ENCODE results near the gene SYVN1.

SYVN1 gene

GRCh38 chr11:65134240-65134951 is at the start of gene SYVN1 (continued):
- TF ChIP-seq, protein P1, sequence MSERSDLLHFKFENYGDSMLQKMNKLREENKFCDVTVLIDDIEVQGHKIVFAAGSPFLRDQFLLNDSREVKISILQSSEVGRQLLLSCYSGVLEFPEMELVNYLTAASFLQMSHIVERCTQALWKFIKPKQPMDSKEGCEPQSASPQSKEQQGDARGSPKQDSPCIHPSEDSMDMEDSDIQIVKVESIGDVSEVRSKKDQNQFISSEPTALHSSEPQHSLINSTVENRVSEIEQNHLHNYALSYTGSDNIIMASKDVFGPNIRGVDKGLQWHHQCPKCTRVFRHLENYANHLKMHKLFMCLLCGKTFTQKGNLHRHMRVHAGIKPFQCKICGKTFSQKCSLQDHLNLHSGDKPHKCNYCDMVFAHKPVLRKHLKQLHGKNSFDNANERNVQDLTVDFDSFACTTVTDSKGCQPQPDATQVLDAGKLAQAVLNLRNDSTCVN (tag by site-specific recombination; optimal IDR thresholded peaks at IDR 0.05): peak; percentile 89
- no peak for TF ChIP-seq ZNF513 (tag by site-specific recombination; IDR thresholded peaks at IDR 0.05)
- peak; percentile 94 for TF ChIP-seq ZFP69B (tag by site-specific recombination; IDR thresholded peaks at IDR 0.05)
- TF ChIP-seq SP7 (tag by site-specific recombination; IDR thresholded peaks at IDR 0.05): peak; percentile 80
- TF ChIP-seq, protein P2, sequence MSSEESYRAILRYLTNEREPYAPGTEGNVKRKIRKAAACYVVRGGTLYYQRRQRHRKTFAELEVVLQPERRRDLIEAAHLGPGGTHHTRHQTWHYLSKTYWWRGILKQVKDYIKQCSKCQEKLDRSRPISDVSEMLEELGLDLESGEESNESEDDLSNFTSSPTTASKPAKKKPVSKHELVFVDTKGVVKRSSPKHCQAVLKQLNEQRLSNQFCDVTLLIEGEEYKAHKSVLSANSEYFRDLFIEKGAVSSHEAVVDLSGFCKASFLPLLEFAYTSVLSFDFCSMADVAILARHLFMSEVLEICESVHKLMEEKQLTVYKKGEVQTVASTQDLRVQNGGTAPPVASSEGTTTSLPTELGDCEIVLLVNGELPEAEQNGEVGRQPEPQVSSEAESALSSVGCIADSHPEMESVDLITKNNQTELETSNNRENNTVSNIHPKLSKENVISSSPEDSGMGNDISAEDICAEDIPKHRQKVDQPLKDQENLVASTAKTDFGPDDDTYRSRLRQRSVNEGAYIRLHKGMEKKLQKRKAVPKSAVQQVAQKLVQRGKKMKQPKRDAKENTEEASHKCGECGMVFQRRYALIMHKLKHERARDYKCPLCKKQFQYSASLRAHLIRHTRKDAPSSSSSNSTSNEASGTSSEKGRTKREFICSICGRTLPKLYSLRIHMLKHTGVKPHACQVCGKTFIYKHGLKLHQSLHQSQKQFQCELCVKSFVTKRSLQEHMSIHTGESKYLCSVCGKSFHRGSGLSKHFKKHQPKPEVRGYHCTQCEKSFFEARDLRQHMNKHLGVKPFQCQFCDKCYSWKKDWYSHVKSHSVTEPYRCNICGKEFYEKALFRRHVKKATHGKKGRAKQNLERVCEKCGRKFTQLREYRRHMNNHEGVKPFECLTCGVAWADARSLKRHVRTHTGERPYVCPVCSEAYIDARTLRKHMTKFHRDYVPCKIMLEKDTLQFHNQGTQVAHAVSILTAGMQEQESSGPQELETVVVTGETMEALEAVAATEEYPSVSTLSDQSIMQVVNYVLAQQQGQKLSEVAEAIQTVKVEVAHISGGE (tag by site-specific recombination; conservative IDR thresholded peaks at IDR 0.05; ENCODE audit: low read depth): peak; percentile 89
- 0 out of 2 replicates have a peak, but pooled peaks have one; percentile 19 for TF ChIP-seq EGR2 (tag by site-specific recombination; IDR thresholded peaks at IDR 0.05; ENCODE audit: low read depth)
- peak; percentile 88 for TF ChIP-seq KLF17 (tag by site-specific recombination; IDR thresholded peaks at IDR 0.05)
- TF ChIP-seq ZSCAN30 (tag by site-specific recombination; IDR thresholded peaks at IDR 0.05): no peak
- TF ChIP-seq, protein P3, sequence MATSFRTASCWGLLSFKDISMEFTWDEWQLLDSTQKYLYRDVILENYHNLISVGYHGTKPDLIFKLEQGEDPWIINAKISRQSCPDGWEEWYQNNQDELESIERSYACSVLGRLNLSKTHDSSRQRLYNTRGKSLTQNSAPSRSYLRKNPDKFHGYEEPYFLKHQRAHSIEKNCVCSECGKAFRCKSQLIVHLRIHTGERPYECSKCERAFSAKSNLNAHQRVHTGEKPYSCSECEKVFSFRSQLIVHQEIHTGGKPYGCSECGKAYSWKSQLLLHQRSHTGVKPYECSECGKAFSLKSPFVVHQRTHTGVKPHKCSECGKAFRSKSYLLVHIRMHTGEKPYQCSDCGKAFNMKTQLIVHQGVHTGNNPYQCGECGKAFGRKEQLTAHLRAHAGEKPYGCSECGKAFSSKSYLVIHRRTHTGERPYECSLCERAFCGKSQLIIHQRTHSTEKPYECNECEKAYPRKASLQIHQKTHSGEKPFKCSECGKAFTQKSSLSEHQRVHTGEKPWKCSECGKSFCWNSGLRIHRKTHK (tag by site-specific recombination; IDR thresholded peaks at IDR 0.05): no peak
- TF ChIP-seq ZNF416 (tag by site-specific recombination; IDR thresholded peaks at IDR 0.05): no peak
- TF ChIP-seq ZBTB17 (tag by site-specific recombination; IDR thresholded peaks at IDR 0.05): 0 out of 2 replicates have a peak, but pooled peaks have one; percentile 39
- no peak for TF ChIP-seq ZNF792 (tag by site-specific recombination; IDR thresholded peaks at IDR 0.05)
- TF ChIP-seq ZNF16 (tag by site-specific recombination; IDR thresholded peaks at IDR 0.05; ENCODE audit: low read depth): no peak
- TF ChIP-seq ZNF501 (tag by site-specific recombination; IDR thresholded peaks at IDR 0.05): peak; percentile 74; the same call in 1 of the 2 replicates
- peak; percentile 55 for TF ChIP-seq ZNF600 (tag by site-specific recombination; IDR thresholded peaks at IDR 0.05)
- TF ChIP-seq, protein P4, sequence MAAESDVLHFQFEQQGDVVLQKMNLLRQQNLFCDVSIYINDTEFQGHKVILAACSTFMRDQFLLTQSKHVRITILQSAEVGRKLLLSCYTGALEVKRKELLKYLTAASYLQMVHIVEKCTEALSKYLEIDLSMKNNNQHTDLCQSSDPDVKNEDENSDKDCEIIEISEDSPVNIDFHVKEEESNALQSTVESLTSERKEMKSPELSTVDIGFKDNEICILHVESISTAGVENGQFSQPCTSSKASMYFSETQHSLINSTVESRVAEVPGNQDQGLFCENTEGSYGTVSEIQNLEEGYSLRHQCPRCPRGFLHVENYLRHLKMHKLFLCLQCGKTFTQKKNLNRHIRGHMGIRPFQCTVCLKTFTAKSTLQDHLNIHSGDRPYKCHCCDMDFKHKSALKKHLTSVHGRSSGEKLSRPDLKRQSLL (tag by site-specific recombination; IDR thresholded peaks at IDR 0.05): peak; percentile 52; the same call in 1 of the 2 replicates
- TF ChIP-seq ZIC2 (tag by site-specific recombination; IDR thresholded peaks at IDR 0.05): peak; percentile 55
- TF ChIP-seq IKZF3 (tag by site-specific recombination; IDR thresholded peaks at IDR 0.05): no peak
- peak; percentile 63 for TF ChIP-seq ZNF394 (tag by site-specific recombination; IDR thresholded peaks at IDR 0.05; ENCODE audit: borderline replicate concordance)
- TF ChIP-seq, protein P5, sequence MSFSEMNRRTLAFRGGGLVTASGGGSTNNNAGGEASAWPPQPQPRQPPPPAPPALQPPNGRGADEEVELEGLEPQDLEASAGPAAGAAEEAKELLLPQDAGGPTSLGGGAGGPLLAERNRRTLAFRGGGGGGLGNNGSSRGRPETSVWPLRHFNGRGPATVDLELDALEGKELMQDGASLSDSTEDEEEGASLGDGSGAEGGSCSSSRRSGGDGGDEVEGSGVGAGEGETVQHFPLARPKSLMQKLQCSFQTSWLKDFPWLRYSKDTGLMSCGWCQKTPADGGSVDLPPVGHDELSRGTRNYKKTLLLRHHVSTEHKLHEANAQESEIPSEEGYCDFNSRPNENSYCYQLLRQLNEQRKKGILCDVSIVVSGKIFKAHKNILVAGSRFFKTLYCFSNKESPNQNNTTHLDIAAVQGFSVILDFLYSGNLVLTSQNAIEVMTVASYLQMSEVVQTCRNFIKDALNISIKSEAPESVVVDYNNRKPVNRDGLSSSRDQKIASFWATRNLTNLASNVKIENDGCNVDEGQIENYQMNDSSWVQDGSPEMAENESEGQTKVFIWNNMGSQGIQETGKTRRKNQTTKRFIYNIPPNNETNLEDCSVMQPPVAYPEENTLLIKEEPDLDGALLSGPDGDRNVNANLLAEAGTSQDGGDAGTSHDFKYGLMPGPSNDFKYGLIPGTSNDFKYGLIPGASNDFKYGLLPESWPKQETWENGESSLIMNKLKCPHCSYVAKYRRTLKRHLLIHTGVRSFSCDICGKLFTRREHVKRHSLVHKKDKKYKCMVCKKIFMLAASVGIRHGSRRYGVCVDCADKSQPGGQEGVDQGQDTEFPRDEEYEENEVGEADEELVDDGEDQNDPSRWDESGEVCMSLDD (tag by site-specific recombination; IDR thresholded peaks at IDR 0.05): peak; percentile 97
- no peak for TF ChIP-seq TCF7L2 (IDR thresholded peaks at IDR 0.05; ENCODE audit: borderline replicate concordance, low read depth, low read length)
- TF ChIP-seq KLF8 (tag by site-specific recombination; IDR thresholded peaks at IDR 0.05): peak; percentile 83; the same call in 1 of the 2 replicates
- TF ChIP-seq ZXDB (tag by site-specific recombination; IDR thresholded peaks at IDR 0.05): peak; percentile 89
- TF ChIP-seq, protein P6, sequence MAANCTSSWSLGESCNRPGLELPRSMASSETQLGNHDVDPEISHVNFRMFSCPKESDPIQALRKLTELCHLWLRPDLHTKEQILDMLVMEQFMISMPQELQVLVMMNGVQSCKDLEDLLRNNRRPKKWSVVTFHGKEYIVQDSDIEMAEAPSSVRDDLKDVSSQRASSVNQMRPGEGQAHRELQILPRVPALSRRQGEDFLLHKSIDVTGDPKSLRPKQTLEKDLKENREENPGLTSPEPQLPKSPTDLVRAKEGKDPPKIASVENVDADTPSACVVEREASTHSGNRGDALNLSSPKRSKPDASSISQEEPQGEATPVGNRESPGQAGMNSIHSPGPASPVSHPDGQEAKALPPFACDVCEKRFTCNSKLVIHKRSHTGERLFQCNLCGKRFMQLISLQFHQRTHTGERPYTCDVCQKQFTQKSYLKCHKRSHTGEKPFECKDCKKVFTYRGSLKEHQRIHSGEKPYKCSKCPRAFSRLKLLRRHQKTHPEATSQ (tag by site-specific recombination; IDR thresholded peaks at IDR 0.05): no peak

Measured in HEK293 (cell line).